Colonic mucosa (tissue), 4 donors: ENCODE results near the gene DNASE1L2. TPM values are rescaled to one million over a fixed set of nuclear protein-coding genes. Genes with fewer than 3 reads are reported as not detected.
A peak's percentile ranks its signal among the peaks of the same experiment; 100 is the strongest.
"Not testable (repeated sequence)": the region's sequence is repeated elsewhere in the genome, so short reads cannot be mapped to it uniquely, and the experiment has no call there.

Experiments
- DNase-seq: peaks from one replicate; pipeline ENCODE4 v3.0.0-alpha.2; 2020
- H3K27ac ChIP-seq: fragments of 200-600 bp; one replicate; pipeline ENCODE4 v1.8.0; 2021
- H3K27me3 ChIP-seq: fragments of 200-600 bp; one replicate; pipeline ENCODE4 v1.8.0; 2021
- H3K36me3 ChIP-seq: fragments of 200-600 bp; one replicate; pipeline ENCODE4 v1.8.0; 2021
- H3K4me1 ChIP-seq: fragments of 200-600 bp; one replicate; pipeline ENCODE4 v1.8.0; 2021; ENCODE audit warnings: mild to moderate bottlenecking
- H3K4me3 ChIP-seq: fragments of 200-600 bp; one replicate; pipeline ENCODE4 v1.8.0; 2021
- H3K9ac ChIP-seq, 2 donors: one replicate each; pipeline ENCODE4 v1.7.0; 2013; ENCODE audit warnings: control low read depth in 2 of 2, low read depth in 2 of 2, low read length in 2 of 2
- H3K9me3 ChIP-seq: fragments of 200-600 bp; one replicate; pipeline ENCODE4 v1.8.0; 2021
- intact Hi-C: fragments of 100-400 bp; cut with DNase I; formaldehyde crosslinking; loops from one replicate; pipeline ENCODE4 v1.14.1; 2022
- total RNA-seq, 2 donors: library from RNA; stranded (reverse); fragmentation: NEBNext Ultra II Directional in 1 of 2; extraction: Animal tissue kit (Norgen Biotek cat#: 25700) in 1 of 2; gene quantifications; one replicate each; pipeline ENCODE4 v1.2.1, GENCODE V29; 2021
- TF ChIP-seq, protein P1 (sequence below): fragments of 200-600 bp; IDR thresholded peaks from one replicate; pipeline ENCODE4 v1.8.0; 2022; ENCODE audit warnings: antibody characterized with exemption, mild to moderate bottlenecking
- donor health status: healthy.
- donor health status: DM: no; HTN: no; CAD: no.
- donor health status: DM: no; HTN: no; CAD: no.

DNASE1L2 gene
- total RNA-seq, 2 donors from 2014 or later, result 0.85 to 2.4 TPM

DNA sequence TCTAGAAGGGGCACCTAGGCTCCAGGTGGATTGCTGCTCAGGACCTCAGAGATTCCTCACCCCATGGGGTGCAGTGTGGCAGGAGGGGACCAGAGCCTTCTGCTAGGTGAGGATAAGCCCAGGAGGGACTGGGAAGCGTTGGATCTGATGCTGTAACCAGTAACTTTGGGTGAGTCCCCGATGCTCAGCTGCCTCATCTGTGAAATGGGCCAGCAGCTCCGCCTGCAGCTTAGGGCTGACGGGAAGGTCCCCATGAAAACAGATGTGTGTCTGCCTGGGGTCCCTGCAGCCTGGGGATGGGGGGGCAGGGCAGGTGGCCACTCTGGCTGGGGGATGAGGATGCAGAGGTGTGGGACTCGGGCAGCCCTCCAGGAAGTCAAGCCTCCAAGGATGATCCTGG lies 37.1 kb upstream of the DNASE1L2 start:
- Histone ChIP-seq H3K36me3 (no peaks in the 10 kb centered on the region), H3K4me3 (no peak overlapping the region), H3K4me1 (no peaks in the 10 kb centered on the region), H3K9ac (no peak overlapping the region), H3K27ac (no peak overlapping the region), H3K9me3 (no peaks in the 10 kb centered on the region), H3K27me3 (peaks cover 31% of the 10 kb centered on the region)
- intact Hi-C loops, result no loop called here
- no peak for DNase-seq
- TF ChIP-seq, protein P1, sequence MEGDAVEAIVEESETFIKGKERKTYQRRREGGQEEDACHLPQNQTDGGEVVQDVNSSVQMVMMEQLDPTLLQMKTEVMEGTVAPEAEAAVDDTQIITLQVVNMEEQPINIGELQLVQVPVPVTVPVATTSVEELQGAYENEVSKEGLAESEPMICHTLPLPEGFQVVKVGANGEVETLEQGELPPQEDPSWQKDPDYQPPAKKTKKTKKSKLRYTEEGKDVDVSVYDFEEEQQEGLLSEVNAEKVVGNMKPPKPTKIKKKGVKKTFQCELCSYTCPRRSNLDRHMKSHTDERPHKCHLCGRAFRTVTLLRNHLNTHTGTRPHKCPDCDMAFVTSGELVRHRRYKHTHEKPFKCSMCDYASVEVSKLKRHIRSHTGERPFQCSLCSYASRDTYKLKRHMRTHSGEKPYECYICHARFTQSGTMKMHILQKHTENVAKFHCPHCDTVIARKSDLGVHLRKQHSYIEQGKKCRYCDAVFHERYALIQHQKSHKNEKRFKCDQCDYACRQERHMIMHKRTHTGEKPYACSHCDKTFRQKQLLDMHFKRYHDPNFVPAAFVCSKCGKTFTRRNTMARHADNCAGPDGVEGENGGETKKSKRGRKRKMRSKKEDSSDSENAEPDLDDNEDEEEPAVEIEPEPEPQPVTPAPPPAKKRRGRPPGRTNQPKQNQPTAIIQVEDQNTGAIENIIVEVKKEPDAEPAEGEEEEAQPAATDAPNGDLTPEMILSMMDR, result no peak

DNA sequence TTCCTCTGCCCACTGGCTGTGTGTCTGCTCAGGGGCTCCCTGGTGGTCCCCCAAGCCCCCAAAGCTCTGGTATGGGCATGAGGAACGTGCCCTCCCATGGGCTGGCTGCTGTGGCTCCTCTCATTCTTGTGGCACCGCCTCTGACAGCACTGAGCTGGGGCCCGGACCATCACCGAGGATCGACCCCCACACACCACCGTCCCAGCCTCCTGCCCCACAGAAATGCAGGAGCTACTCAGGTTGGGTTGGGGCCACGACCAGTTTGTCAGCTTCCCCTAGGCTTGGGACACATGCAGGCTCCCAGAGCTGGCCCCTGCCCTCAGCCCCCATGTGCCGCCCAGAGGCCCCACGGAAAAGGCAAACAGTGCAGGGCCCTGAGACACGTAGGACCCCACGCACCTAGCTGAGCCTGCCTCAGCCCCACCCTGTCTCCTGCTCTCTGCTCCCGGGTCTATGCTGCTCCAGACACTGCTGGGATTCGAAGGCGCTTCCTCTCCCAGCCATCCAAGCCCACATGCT lies 36.6 kb upstream of the DNASE1L2 start:
- intact Hi-C loops, result loop anchor here (10.0 kb wide), 1 partner anchor 315 kb away; the partner anchor contains the start of gene ATP6V0C
- DNase-seq, result no peak
- Histone ChIP-seq H3K27ac (no peak overlapping the region), H3K9ac (no peak overlapping the region), H3K27me3 (peaks cover 25% of the 10 kb centered on the region), H3K4me1 (no peaks in the 10 kb centered on the region), H3K36me3 (no peaks in the 10 kb centered on the region), H3K9me3 (no peaks in the 10 kb centered on the region), H3K4me3 (no peak overlapping the region)
- TF ChIP-seq, protein P1, result no peak

DNA sequence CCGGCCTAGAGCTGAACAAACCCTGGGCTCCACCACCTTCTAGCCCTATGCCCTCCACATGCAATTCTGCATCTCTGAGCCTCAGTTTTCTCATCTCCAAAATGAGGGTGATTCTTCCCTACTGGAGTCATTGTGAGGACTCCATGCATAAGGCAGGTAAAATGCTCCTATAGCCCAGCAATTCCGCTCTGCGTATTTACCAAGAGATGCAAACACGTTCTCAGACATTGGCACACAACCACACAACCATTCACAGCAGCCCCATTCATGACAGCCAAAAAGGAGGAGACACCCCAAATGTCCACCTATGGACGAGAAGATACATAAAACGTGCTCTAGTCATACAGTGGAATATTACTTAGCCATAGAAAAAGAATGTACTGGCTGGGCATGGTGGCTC lies 35.9 kb upstream of the DNASE1L2 start:
- H3K4me1 ChIP-seq, result no peaks in the 10 kb centered on the region
- TF ChIP-seq, protein P1, result no peak
- H3K36me3 ChIP-seq, result no peaks in the 10 kb centered on the region
- no peak for DNase-seq
- H3K9me3 ChIP-seq, result no peaks in the 10 kb centered on the region
- no peak overlapping the region for H3K9ac ChIP-seq
- H3K27me3 ChIP-seq, result peaks cover 19% of the 10 kb centered on the region
- H3K4me3 ChIP-seq, result no peak overlapping the region
- no peak overlapping the region for H3K27ac ChIP-seq
- intact Hi-C loops, result loop anchor here (10.0 kb wide), 1 partner anchor 314 kb away; the partner anchor contains the start of gene ATP6V0C

DNA sequence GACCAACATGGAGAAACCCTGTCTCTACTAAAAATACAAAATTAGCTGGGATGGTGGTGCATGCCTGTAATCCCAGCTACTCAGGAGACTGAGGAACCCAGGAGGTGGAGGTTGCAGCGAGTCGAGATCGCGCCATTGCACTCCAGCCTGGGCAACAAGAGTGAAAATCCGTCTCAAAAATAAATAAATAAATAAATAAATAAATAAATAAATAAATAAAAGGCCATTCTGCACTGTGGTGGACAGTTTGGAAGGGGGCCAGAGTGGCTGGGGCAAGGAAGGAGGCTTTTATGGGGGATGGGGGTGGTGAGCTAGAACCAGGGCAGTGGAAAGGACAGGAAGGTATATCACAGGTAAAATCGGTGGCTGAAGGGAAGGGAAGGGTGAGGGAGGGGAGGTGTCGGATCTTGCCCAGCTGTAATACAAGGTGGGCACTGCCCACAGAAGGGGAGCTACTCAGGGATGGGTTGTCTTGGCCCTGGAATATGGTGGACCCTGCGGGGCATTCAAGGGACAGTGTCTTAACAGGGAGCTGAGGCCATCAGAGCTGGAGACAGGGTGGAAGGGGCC lies 33.0 kb upstream of the DNASE1L2 start:
- H3K4me1 ChIP-seq, result peaks cover 12% of the 10 kb centered on the region
- not testable (repeated sequence) for H3K27me3 ChIP-seq, H3K36me3 ChIP-seq, DNase-seq, H3K9ac ChIP-seq, H3K4me3 ChIP-seq, H3K27ac ChIP-seq, H3K9me3 ChIP-seq
- intact Hi-C loops, result loop anchor here (10.0 kb wide), 1 partner anchor 312 kb away; the partner anchor contains the start of gene ATP6V0C

DNA sequence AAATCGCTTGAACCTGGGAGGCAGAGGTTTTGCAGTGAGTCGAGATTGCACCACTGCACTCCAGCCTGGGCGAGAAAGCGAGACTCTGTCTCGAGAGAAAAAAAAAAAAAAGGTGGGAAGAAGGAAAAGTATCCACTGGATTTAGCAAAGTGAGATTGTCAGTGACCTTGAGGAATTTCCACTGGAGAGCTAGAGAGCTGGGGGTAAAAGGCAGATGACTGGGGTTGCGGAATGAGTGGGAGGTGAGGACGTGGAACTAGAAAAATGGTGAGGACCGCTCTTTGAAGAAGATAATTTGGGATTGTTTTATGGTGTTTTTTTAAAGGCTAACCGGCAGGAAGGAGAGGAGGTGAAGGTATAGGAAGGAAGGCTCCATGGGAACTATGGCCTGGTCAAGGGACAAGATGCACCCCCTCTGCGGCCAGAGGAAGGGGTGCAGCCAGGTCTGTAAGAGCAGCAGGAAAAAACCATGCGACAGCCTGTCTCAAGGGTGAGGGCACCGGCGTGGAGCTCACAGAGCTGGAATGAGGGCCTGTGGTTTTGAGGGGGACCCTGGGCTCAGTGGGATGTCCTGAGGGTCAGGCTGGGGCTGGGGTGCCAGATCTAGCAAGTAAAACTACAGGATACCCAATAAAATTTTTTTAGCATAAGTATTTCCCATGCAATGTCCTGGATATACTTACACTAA lies 31.7 kb upstream of the DNASE1L2 start:
- peak overlapping the region; percentile 58 for H3K4me3 ChIP-seq
- H3K27me3 ChIP-seq, result no peaks in the 10 kb centered on the region
- H3K9me3 ChIP-seq, result no peaks in the 10 kb centered on the region
- TF ChIP-seq, protein P1, result no peak
- peak overlapping the region; percentile 92 for H3K27ac ChIP-seq
- DNase-seq, result no peak
- peaks cover 8% of the 10 kb centered on the region for H3K36me3 ChIP-seq
- intact Hi-C loops, result loop anchor here (10.0 kb wide), 1 partner anchor 310 kb away; the partner anchor contains the start of gene ATP6V0C
- peak overlapping the region; percentile 16 to 82 for H3K9ac ChIP-seq
- peaks cover 12% of the 10 kb centered on the region for H3K4me1 ChIP-seq
